ENCODE measurements around the gene CNPY3. TPM values are rescaled to one million over a fixed set of nuclear protein-coding genes. Genes with fewer than 3 reads are reported as not detected.

The CNPY3 gene
- polyA plus RNA-seq, 1 donor (not counting 4 experiments of a cell fraction or from before 2014, with no cell fraction given): 19.7 TPM

DNA sequence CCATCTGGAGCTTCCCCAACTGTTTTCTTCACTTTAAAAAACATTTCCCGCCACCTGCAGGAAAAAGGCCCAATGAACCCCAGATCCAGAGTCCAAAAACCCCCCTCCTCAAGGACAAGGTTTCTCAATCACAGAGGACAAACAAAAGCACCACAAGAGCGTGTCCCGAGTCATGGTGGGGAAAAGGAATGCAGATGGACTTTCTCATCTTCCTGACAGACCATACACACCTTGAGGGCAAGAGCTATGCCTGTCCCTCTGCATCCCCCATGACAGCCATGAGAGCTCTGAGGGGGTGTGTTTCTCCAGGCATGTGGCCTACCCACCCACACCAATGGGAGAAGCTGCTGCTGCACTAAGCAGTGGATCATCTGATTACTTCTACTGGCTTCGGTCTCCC lies 40.7 kb downstream of the CNPY3 start:
- peaks cover 3% of the 10 kb centered on the region for H3K9me1 ChIP-seq (ENCODE audit: control insufficient read depth, extremely low read depth, insufficient read depth, low read length)
- H3K4me1 ChIP-seq (ENCODE audit: control insufficient read depth, extremely low read depth, insufficient read depth, low read length): peaks cover 10% of the 10 kb centered on the region
- no peak for DNase-seq (ENCODE audit: low read depth, low spot score)
- no peak for TF ChIP-seq EZH2 (IDR thresholded peaks at IDR 0.05; ENCODE audit: low read length)
- TF ChIP-seq, protein P1, sequence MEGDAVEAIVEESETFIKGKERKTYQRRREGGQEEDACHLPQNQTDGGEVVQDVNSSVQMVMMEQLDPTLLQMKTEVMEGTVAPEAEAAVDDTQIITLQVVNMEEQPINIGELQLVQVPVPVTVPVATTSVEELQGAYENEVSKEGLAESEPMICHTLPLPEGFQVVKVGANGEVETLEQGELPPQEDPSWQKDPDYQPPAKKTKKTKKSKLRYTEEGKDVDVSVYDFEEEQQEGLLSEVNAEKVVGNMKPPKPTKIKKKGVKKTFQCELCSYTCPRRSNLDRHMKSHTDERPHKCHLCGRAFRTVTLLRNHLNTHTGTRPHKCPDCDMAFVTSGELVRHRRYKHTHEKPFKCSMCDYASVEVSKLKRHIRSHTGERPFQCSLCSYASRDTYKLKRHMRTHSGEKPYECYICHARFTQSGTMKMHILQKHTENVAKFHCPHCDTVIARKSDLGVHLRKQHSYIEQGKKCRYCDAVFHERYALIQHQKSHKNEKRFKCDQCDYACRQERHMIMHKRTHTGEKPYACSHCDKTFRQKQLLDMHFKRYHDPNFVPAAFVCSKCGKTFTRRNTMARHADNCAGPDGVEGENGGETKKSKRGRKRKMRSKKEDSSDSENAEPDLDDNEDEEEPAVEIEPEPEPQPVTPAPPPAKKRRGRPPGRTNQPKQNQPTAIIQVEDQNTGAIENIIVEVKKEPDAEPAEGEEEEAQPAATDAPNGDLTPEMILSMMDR (optimal IDR thresholded peaks at IDR 0.05 in 1 of 3, IDR thresholded peaks at IDR 0.05 in 1 of 3, conservative IDR thresholded peaks at IDR 0.05 in 1 of 3; ENCODE audit: extremely low read depth in 1 of 3, insufficient read depth in 2 of 3, low read length in 3 of 3): no peak
- no peak overlapping the region for H3K4me3 ChIP-seq (ENCODE audit: control insufficient read depth in 2 of 3, extremely low read depth in 1 of 3, insufficient read depth in 2 of 3, low read depth in 1 of 3, low read length in 3 of 3)
- no peaks in the 10 kb centered on the region for H4K20me1 ChIP-seq (ENCODE audit: control insufficient read depth, extremely low read depth, insufficient read depth, low read length)
- H3K9ac ChIP-seq (ENCODE audit: control insufficient read depth, extremely low read depth, insufficient read depth, low read length): no peak overlapping the region
- H3K36me3 ChIP-seq (ENCODE audit: control insufficient read depth in 2 of 2, extremely low read depth in 1 of 2, insufficient read depth in 2 of 2, low read length in 2 of 2): peaks cover 13 to 16% of the 10 kb centered on the region in 2 experiments
- no peak overlapping the region for H2AFZ ChIP-seq (ENCODE audit: control insufficient read depth, low read length)
- no peaks in the 10 kb centered on the region for H3K79me2 ChIP-seq (ENCODE audit: control insufficient read depth, insufficient read depth, low read length)
- no peaks in the 10 kb centered on the region for H3K9me3 ChIP-seq (ENCODE audit: control insufficient read depth, low read depth, low read length)
- dilution Hi-C loops (cut with MboI; ENCODE audit: extremely low pct_ligation_motif_present, low sequenced_read_pairs): no loop called here
- FAIRE-seq: no peak
- H3K4me2 ChIP-seq (ENCODE audit: control insufficient read depth, extremely low read depth, insufficient read depth, low read depth, low read length): no peak overlapping the region
- no peak overlapping the region for H3K27ac ChIP-seq (ENCODE audit: control insufficient read depth, insufficient read depth, low read length)
- H3K27me3 ChIP-seq (ENCODE audit: control insufficient read depth, extremely low read depth, insufficient read depth, low read length): no peaks in the 10 kb centered on the region

DNA sequence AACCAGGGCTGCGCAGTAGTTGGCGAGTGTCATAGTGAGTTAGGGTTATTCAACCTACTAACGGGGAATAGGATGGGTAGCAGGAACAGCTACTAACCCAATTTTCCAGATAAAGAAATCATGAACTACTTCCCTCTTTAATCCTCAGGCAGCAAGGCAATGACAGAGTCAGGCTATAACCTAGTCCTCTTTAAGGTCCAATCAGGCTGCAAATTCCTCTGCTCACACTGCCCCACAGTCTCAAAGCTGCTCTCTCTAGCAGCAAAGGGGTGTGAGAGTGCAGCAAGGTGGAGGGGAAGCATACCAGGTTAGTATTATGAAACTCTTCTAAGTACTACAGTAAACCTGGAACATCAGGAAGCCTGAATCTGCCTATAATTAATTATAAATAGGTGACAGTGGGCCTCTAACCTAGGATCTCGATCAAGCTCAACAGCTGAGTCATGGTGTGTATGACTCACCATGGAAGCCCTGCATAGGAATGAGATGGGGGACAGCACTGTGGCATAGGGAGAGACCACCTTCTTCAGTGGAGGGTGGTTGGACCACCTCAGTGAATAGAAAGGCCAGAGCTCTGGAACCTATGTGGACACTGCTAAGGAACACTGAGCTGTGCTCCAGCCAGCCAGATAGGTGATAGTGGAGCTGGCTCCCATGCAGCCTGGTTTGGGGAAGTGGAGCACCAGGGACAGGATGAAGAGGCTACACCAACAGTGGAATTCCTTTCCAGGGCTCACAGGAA lies 41.8 kb downstream of the CNPY3 start:
- FAIRE-seq (no peak), DNase-seq (ENCODE audit: low read depth, low spot score) (no peak)
- Histone ChIP-seq H3K27ac (ENCODE audit: control insufficient read depth, insufficient read depth, low read length) (no peak overlapping the region), H3K9me1 (ENCODE audit: control insufficient read depth, extremely low read depth, insufficient read depth, low read length) (peaks cover 3% of the 10 kb centered on the region), H3K4me3 (ENCODE audit: control insufficient read depth in 2 of 3, extremely low read depth in 1 of 3, insufficient read depth in 2 of 3, low read depth in 1 of 3, low read length in 3 of 3) (no peak overlapping the region), H3K36me3 (ENCODE audit: control insufficient read depth in 2 of 2, extremely low read depth in 1 of 2, insufficient read depth in 2 of 2, low read length in 2 of 2) (peaks cover 13 to 16% of the 10 kb centered on the region in 2 experiments), H3K4me1 (ENCODE audit: control insufficient read depth, extremely low read depth, insufficient read depth, low read length) (peaks cover 18% of the 10 kb centered on the region), H3K4me2 (ENCODE audit: control insufficient read depth, extremely low read depth, insufficient read depth, low read depth, low read length) (no peak overlapping the region), H3K9me3 (ENCODE audit: control insufficient read depth, low read depth, low read length) (no peaks in the 10 kb centered on the region), H4K20me1 (ENCODE audit: control insufficient read depth, extremely low read depth, insufficient read depth, low read length) (no peaks in the 10 kb centered on the region), H2AFZ (ENCODE audit: control insufficient read depth, low read length) (no peak overlapping the region), H3K9ac (ENCODE audit: control insufficient read depth, extremely low read depth, insufficient read depth, low read length) (no peak overlapping the region), H3K27me3 (ENCODE audit: control insufficient read depth, extremely low read depth, insufficient read depth, low read length) (no peaks in the 10 kb centered on the region), H3K79me2 (ENCODE audit: control insufficient read depth, insufficient read depth, low read length) (no peaks in the 10 kb centered on the region)
- dilution Hi-C loops (cut with MboI; ENCODE audit: extremely low pct_ligation_motif_present, low sequenced_read_pairs): no loop called here
- TF ChIP-seq, protein P1 (optimal IDR thresholded peaks at IDR 0.05 in 1 of 3, IDR thresholded peaks at IDR 0.05 in 1 of 3, conservative IDR thresholded peaks at IDR 0.05 in 1 of 3; ENCODE audit: extremely low read depth in 1 of 3, insufficient read depth in 2 of 3, low read length in 3 of 3): no peak

Measured in keratinocyte (primary cell).